ENCODE measurements around the gene PLET1. TPM values are rescaled to one million over a fixed set of nuclear protein-coding genes. Genes with fewer than 3 reads are reported as not detected.

Gene PLET1
- total RNA-seq, 6 experiments from 2014 or later, result not detected

GRCh38 chr11:112227471-112227870 is 33.2 kb downstream of the PLET1 start:
- H3K27ac Mint-ChIP-seq, result peak overlapping the region; percentile 100

GRCh38 chr11:112226831-112227401 is 33.7 kb downstream of the PLET1 start:
- H3K9me3 Mint-ChIP-seq, result no peaks in the 10 kb centered on the region
- H3K4me1 Mint-ChIP-seq (ENCODE audit: low read depth), result peaks cover 56% of the 10 kb centered on the region
- TF ChIP-seq, protein P1, sequence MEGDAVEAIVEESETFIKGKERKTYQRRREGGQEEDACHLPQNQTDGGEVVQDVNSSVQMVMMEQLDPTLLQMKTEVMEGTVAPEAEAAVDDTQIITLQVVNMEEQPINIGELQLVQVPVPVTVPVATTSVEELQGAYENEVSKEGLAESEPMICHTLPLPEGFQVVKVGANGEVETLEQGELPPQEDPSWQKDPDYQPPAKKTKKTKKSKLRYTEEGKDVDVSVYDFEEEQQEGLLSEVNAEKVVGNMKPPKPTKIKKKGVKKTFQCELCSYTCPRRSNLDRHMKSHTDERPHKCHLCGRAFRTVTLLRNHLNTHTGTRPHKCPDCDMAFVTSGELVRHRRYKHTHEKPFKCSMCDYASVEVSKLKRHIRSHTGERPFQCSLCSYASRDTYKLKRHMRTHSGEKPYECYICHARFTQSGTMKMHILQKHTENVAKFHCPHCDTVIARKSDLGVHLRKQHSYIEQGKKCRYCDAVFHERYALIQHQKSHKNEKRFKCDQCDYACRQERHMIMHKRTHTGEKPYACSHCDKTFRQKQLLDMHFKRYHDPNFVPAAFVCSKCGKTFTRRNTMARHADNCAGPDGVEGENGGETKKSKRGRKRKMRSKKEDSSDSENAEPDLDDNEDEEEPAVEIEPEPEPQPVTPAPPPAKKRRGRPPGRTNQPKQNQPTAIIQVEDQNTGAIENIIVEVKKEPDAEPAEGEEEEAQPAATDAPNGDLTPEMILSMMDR (IDR thresholded peaks at IDR 0.05), result no peak
- peak overlapping the region; percentile 100 for H3K27ac Mint-ChIP-seq
- H3K4me3 Mint-ChIP-seq, result peak overlapping the region; percentile 93
- peaks cover 45% of the 10 kb centered on the region for H3K36me3 Mint-ChIP-seq (ENCODE audit: low read depth)
- peaks cover 5% of the 10 kb centered on the region for H3K27me3 Mint-ChIP-seq (ENCODE audit: insufficient read depth)
- peak; percentile 27 for DNase-seq

More at GRCh38 chr11:112227471-112227870, 33.2 kb downstream of the PLET1 start:
- Mint-ChIP-seq H3K4me3 (peak overlapping the region; percentile 93), H3K36me3 (ENCODE audit: low read depth) (peaks cover 49% of the 10 kb centered on the region), H3K27me3 (ENCODE audit: insufficient read depth) (peaks cover 5% of the 10 kb centered on the region), H3K9me3 (no peaks in the 10 kb centered on the region), H3K4me1 (ENCODE audit: low read depth) (peaks cover 56% of the 10 kb centered on the region)
- DNase-seq, result no peak
- TF ChIP-seq, protein P1 (IDR thresholded peaks at IDR 0.05), result no peak

GRCh38 chr11:112226062-112226830 is 34.4 kb downstream of the PLET1 start, which contains the start of gene PTS:
Gene PTS, plus strand, starts transcription at chr11:112226428. Its CDS starts 16 bp downstream, at chr11:112226444.
- TF ChIP-seq, protein P1 (IDR thresholded peaks at IDR 0.05), result no peak

GRCh38 chr11:112225753-112226061 is 35.0 kb downstream of the PLET1 start:
- H3K4me1 Mint-ChIP-seq (ENCODE audit: low read depth), result peaks cover 56% of the 10 kb centered on the region
- H3K36me3 Mint-ChIP-seq (ENCODE audit: low read depth), result peaks cover 35% of the 10 kb centered on the region
- DNase-seq, result peak; percentile 75
- peaks cover 5% of the 10 kb centered on the region for H3K27me3 Mint-ChIP-seq (ENCODE audit: insufficient read depth)
- TF ChIP-seq, protein P1 (IDR thresholded peaks at IDR 0.05), result no peak
- H3K9me3 Mint-ChIP-seq, result no peaks in the 10 kb centered on the region
- peak overlapping the region; percentile 93 for H3K4me3 Mint-ChIP-seq
- peak overlapping the region; percentile 100 for H3K27ac Mint-ChIP-seq

More at GRCh38 chr11:112226062-112226830, 34.4 kb downstream of the PLET1 start, which contains the start of gene PTS:
- Mint-ChIP-seq H3K36me3 (ENCODE audit: low read depth) (peaks cover 38% of the 10 kb centered on the region), H3K4me3 (peak within 1 kb of the TSS; percentile 93), H3K4me1 (ENCODE audit: low read depth) (peaks cover 58% of the 10 kb centered on the region), H3K27me3 (ENCODE audit: insufficient read depth) (peaks cover 5% of the 10 kb centered on the region), H3K9me3 (no peaks in the 10 kb centered on the region), H3K27ac (peak within 1 kb of the TSS; percentile 100)
- peak; percentile 81 for DNase-seq

- TF ChIP-seq, protein P1 (IDR thresholded peaks at IDR 0.05), result no peak
- DNase-seq, result no peak
- Mint-ChIP-seq H3K9me3 (no peaks in the 10 kb centered on the region), H3K27ac (no peak overlapping the region), H3K4me1 (ENCODE audit: low read depth) (peaks cover 45% of the 10 kb centered on the region), H3K4me3 (no peak overlapping the region), H3K36me3 (ENCODE audit: low read depth) (peaks cover 17% of the 10 kb centered on the region), H3K27me3 (ENCODE audit: insufficient read depth) (peaks cover 7% of the 10 kb centered on the region)
Observed at GRCh38 chr11:112223754-112224532, 36.7 kb downstream of the PLET1 start.
